ENCODE data around the gene GTF3A.

GTF3A gene

GRCh38 chr13:27427641-27428040 is 3.2 kb downstream of the GTF3A start:
- no peak overlapping the region for H2AFZ ChIP-seq (ENCODE audit: low read length, unreplicated experiment)
- no peaks in the 10 kb centered on the region for H3K27me3 ChIP-seq (ENCODE audit: insufficient read depth, low read length)
- H3K36me3 ChIP-seq (ENCODE audit: insufficient read depth, low read length): no peaks in the 10 kb centered on the region
- H3K27ac ChIP-seq (ENCODE audit: low read depth, low read length): no peak overlapping the region
- H3K4me3 ChIP-seq (ENCODE audit: low read depth, low read length): no peak overlapping the region
- peaks cover 10% of the 10 kb centered on the region for H3K4me1 ChIP-seq (ENCODE audit: control insufficient read depth, insufficient read depth, low read length, unreplicated experiment)
- H3K79me2 ChIP-seq (ENCODE audit: control insufficient read depth, insufficient read depth, low read length, unreplicated experiment): peaks cover 26% of the 10 kb centered on the region

GRCh38 chr13:27428160-27428559 is 3.7 kb downstream of the GTF3A start:
- H3K4me1 ChIP-seq (ENCODE audit: control insufficient read depth, insufficient read depth, low read length, unreplicated experiment): peaks cover 10% of the 10 kb centered on the region
- H3K27ac ChIP-seq (ENCODE audit: low read depth, low read length): no peak overlapping the region
- peaks cover 26% of the 10 kb centered on the region for H3K79me2 ChIP-seq (ENCODE audit: control insufficient read depth, insufficient read depth, low read length, unreplicated experiment)
- H3K4me3 ChIP-seq (ENCODE audit: low read depth, low read length): no peak overlapping the region
- no peaks in the 10 kb centered on the region for H3K27me3 ChIP-seq (ENCODE audit: insufficient read depth, low read length)
- H2AFZ ChIP-seq (ENCODE audit: low read length, unreplicated experiment): no peak overlapping the region
- no peaks in the 10 kb centered on the region for H3K36me3 ChIP-seq (ENCODE audit: insufficient read depth, low read length)

GRCh38 chr13:27432180-27432579 is 7.8 kb downstream of the GTF3A start:
- peaks cover 4% of the 10 kb centered on the region for H3K36me3 ChIP-seq (ENCODE audit: insufficient read depth, low read length)
- peaks cover 5% of the 10 kb centered on the region for H3K79me2 ChIP-seq (ENCODE audit: control insufficient read depth, insufficient read depth, low read length, unreplicated experiment)
- H3K27ac ChIP-seq (ENCODE audit: low read depth, low read length): no peak overlapping the region
- H3K27me3 ChIP-seq (ENCODE audit: insufficient read depth, low read length): no peaks in the 10 kb centered on the region
- H2AFZ ChIP-seq (ENCODE audit: low read length, unreplicated experiment): no peak overlapping the region
- H3K4me1 ChIP-seq (ENCODE audit: control insufficient read depth, insufficient read depth, low read length, unreplicated experiment): no peaks in the 10 kb centered on the region
- no peak overlapping the region for H3K4me3 ChIP-seq (ENCODE audit: low read depth, low read length)

GRCh38 chr13:27432611-27433210 is 8.3 kb downstream of the GTF3A start:
- H3K27ac ChIP-seq (ENCODE audit: low read depth, low read length): no peak overlapping the region
- H3K4me3 ChIP-seq (ENCODE audit: low read depth, low read length): no peak overlapping the region
- no peaks in the 10 kb centered on the region for H3K27me3 ChIP-seq (ENCODE audit: insufficient read depth, low read length)
- H3K4me1 ChIP-seq (ENCODE audit: control insufficient read depth, insufficient read depth, low read length, unreplicated experiment): no peaks in the 10 kb centered on the region
- H3K36me3 ChIP-seq (ENCODE audit: insufficient read depth, low read length): peaks cover 4% of the 10 kb centered on the region
- H3K79me2 ChIP-seq (ENCODE audit: control insufficient read depth, insufficient read depth, low read length, unreplicated experiment): peaks cover 2% of the 10 kb centered on the region
- no peak overlapping the region for H2AFZ ChIP-seq (ENCODE audit: low read length, unreplicated experiment)

GRCh38 chr13:27437126-27437525 is 12.7 kb downstream of the GTF3A start:
- no peak overlapping the region for H3K27ac ChIP-seq (ENCODE audit: low read depth, low read length)
- H3K4me1 ChIP-seq (ENCODE audit: control insufficient read depth, insufficient read depth, low read length, unreplicated experiment): no peaks in the 10 kb centered on the region
- no peak overlapping the region for H2AFZ ChIP-seq (ENCODE audit: low read length, unreplicated experiment)
- H3K27me3 ChIP-seq (ENCODE audit: insufficient read depth, low read length): no peaks in the 10 kb centered on the region
- H3K79me2 ChIP-seq (ENCODE audit: control insufficient read depth, insufficient read depth, low read length, unreplicated experiment): no peaks in the 10 kb centered on the region
- peaks cover 4% of the 10 kb centered on the region for H3K36me3 ChIP-seq (ENCODE audit: insufficient read depth, low read length)
- H3K4me3 ChIP-seq (ENCODE audit: low read depth, low read length): no peak overlapping the region

- peaks cover 4% of the 10 kb centered on the region; the same call in 1 of the 2 replicates for H3K36me3 ChIP-seq (ENCODE audit: insufficient read depth, low read length)
- H3K4me3 ChIP-seq (ENCODE audit: low read depth, low read length): no peak overlapping the region
- no peaks in the 10 kb centered on the region for H3K27me3 ChIP-seq (ENCODE audit: insufficient read depth, low read length)
- H2AFZ ChIP-seq (ENCODE audit: low read length, unreplicated experiment): no peak overlapping the region
- no peaks in the 10 kb centered on the region for H3K4me1 ChIP-seq (ENCODE audit: control insufficient read depth, insufficient read depth, low read length, unreplicated experiment)
- no peak overlapping the region for H3K27ac ChIP-seq (ENCODE audit: low read depth, low read length)
- no peaks in the 10 kb centered on the region for H3K79me2 ChIP-seq (ENCODE audit: control insufficient read depth, insufficient read depth, low read length, unreplicated experiment)
These were observed 16.0 kb downstream of the GTF3A start for GRCh38 chr13:27440408-27440807.

- Histone ChIP-seq H3K36me3 (ENCODE audit: insufficient read depth, low read length) (no peaks in the 10 kb centered on the region), H3K79me2 (ENCODE audit: control insufficient read depth, insufficient read depth, low read length, unreplicated experiment) (peaks cover 8% of the 10 kb centered on the region), H3K27ac (ENCODE audit: low read depth, low read length) (no peak overlapping the region), H3K4me1 (ENCODE audit: control insufficient read depth, insufficient read depth, low read length, unreplicated experiment) (no peaks in the 10 kb centered on the region), H2AFZ (ENCODE audit: low read length, unreplicated experiment) (no peak overlapping the region), H3K4me3 (ENCODE audit: low read depth, low read length) (no peak overlapping the region), H3K27me3 (ENCODE audit: insufficient read depth, low read length) (no peaks in the 10 kb centered on the region)
These were observed 17.7 kb downstream of the GTF3A start for GRCh38 chr13:27442071-27442647.

GRCh38 chr13:27442797-27443196 is 18.4 kb downstream of the GTF3A start:
- H2AFZ ChIP-seq (ENCODE audit: low read length, unreplicated experiment): no peak overlapping the region
- no peaks in the 10 kb centered on the region for H3K4me1 ChIP-seq (ENCODE audit: control insufficient read depth, insufficient read depth, low read length, unreplicated experiment)
- no peaks in the 10 kb centered on the region for H3K36me3 ChIP-seq (ENCODE audit: insufficient read depth, low read length)
- no peak overlapping the region for H3K4me3 ChIP-seq (ENCODE audit: low read depth, low read length)
- no peaks in the 10 kb centered on the region for H3K27me3 ChIP-seq (ENCODE audit: insufficient read depth, low read length)
- peaks cover 13% of the 10 kb centered on the region for H3K79me2 ChIP-seq (ENCODE audit: control insufficient read depth, insufficient read depth, low read length, unreplicated experiment)
- H3K27ac ChIP-seq (ENCODE audit: low read depth, low read length): no peak overlapping the region

GRCh38 chr13:27446986-27447583 is 22.7 kb downstream of the GTF3A start:
- H3K27ac ChIP-seq (ENCODE audit: low read depth, low read length): no peak overlapping the region
- peaks cover 25% of the 10 kb centered on the region for H3K79me2 ChIP-seq (ENCODE audit: control insufficient read depth, insufficient read depth, low read length, unreplicated experiment)
- H3K4me3 ChIP-seq (ENCODE audit: low read depth, low read length): no peak overlapping the region

GRCh38 chr13:27448308-27448707 is 23.9 kb downstream of the GTF3A start:
- Histone ChIP-seq H3K79me2 (ENCODE audit: control insufficient read depth, insufficient read depth, low read length, unreplicated experiment) (peaks cover 25% of the 10 kb centered on the region), H3K4me1 (ENCODE audit: control insufficient read depth, insufficient read depth, low read length, unreplicated experiment) (peaks cover 17% of the 10 kb centered on the region), H3K36me3 (ENCODE audit: insufficient read depth, low read length) (no peaks in the 10 kb centered on the region), H3K27ac (ENCODE audit: low read depth, low read length) (no peak overlapping the region), H2AFZ (ENCODE audit: low read length, unreplicated experiment) (no peak overlapping the region), H3K27me3 (ENCODE audit: insufficient read depth, low read length) (no peaks in the 10 kb centered on the region), H3K4me3 (ENCODE audit: low read depth, low read length) (no peak overlapping the region; the same call in 1 of the 2 replicates)

More at GRCh38 chr13:27446986-27447583, 22.7 kb downstream of the GTF3A start:
- Histone ChIP-seq H3K4me1 (ENCODE audit: control insufficient read depth, insufficient read depth, low read length, unreplicated experiment) (peaks cover 17% of the 10 kb centered on the region), H3K36me3 (ENCODE audit: insufficient read depth, low read length) (no peaks in the 10 kb centered on the region), H3K27me3 (ENCODE audit: insufficient read depth, low read length) (no peaks in the 10 kb centered on the region), H2AFZ (ENCODE audit: low read length, unreplicated experiment) (no peak overlapping the region)

- H3K27ac ChIP-seq (ENCODE audit: low read depth, low read length): peak overlapping the region; percentile 77
- H2AFZ ChIP-seq (ENCODE audit: low read length, unreplicated experiment): peak overlapping the region; percentile 85
- H3K4me3 ChIP-seq (ENCODE audit: low read depth, low read length): peak overlapping the region; percentile 87
- no peaks in the 10 kb centered on the region for H3K27me3 ChIP-seq (ENCODE audit: insufficient read depth, low read length)
- no peaks in the 10 kb centered on the region for H3K36me3 ChIP-seq (ENCODE audit: insufficient read depth, low read length)
- peaks cover 25% of the 10 kb centered on the region for H3K79me2 ChIP-seq (ENCODE audit: control insufficient read depth, insufficient read depth, low read length, unreplicated experiment)
- H3K4me1 ChIP-seq (ENCODE audit: control insufficient read depth, insufficient read depth, low read length, unreplicated experiment): peaks cover 17% of the 10 kb centered on the region
These were observed 24.7 kb downstream of the GTF3A start for GRCh38 chr13:27449081-27449603.
